ENCODE results near the gene PSMC5.

- TF ChIP-seq GATA3 (IDR thresholded peaks at IDR 0.05; ENCODE audit: low read depth, low read length) (no peak), GATA2 (IDR thresholded peaks at IDR 0.05; ENCODE audit: low read depth, low read length) (no peak)
Measured at GRCh38 chr17:63822537-63822936, 4.7 kb upstream of the PSMC5 start.
